Measurements from ENCODE around the gene MORN1.

Gene MORN1

GRCh38 chr1:2404890-2405511, 13.6 kb upstream of the MORN1 start:
- no peak for DNase-seq (ENCODE audit: low spot score)

DNA sequence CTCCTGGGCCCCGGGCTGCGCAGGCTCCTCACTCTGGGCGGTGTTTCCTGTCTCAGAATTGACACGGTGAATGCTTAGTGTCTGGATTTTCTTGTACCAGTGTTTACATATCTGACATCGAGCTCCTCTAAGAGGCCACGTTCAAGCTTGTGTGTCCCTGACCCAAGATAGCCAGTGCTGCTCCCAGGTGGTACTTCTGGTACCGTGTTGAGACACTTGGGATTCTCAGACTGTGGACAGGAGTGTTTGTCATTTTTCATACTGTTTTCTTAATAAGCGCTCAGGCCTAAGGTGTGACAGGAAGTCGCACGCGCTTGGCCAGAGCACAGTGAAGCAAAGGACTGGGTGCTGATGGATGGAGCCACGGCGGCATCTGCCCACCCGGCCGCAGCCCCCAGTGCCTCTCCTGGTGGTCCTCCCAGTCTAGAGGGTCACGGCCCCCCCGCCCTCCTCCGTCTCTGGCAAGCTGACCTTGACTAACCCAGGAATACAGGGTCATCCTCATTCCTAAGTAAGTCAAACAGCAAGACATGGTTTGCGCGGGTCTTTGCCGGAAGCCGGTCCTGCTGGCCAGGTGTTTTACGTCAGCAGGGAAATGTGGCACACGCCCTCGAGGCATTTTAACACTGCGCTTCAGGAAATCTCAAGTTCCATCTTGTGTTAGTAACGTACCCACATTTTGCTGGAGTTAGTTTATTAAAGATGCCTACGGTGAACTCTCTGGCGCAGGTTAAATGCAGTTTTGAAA, 13.0 kb upstream of the MORN1 start:
- DNase-seq (ENCODE audit: low spot score), result no peak

GRCh38 chr1:2403273-2403672, 11.9 kb upstream of the MORN1 start:
- no peak for DNase-seq (ENCODE audit: low spot score)

DNA sequence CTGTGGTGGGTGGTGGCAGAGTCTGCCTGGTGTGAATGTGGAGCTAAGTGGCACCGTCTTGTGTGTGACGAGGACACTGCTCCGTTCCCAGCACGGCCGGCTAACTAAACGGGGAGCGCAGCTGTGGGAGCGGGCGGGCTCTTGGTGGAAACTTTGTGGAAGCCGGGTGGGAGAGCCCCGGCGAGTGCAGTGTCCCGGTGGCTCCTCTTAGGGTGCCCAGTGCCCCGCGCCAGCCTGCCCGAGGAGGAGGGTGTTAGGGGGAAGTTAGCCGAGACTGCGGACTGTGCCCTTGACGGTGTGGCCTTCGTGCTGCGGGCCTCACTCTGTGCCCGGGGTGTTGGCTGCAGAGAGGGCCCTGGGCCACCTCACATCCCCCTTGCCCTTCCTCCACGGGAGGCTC, 11.1 kb upstream of the MORN1 start:
- DNase-seq (ENCODE audit: low spot score), result no peak

GRCh38 chr1:2400950-2401649, 9.7 kb upstream of the MORN1 start:
- DNase-seq (ENCODE audit: low spot score), result no peak

DNA sequence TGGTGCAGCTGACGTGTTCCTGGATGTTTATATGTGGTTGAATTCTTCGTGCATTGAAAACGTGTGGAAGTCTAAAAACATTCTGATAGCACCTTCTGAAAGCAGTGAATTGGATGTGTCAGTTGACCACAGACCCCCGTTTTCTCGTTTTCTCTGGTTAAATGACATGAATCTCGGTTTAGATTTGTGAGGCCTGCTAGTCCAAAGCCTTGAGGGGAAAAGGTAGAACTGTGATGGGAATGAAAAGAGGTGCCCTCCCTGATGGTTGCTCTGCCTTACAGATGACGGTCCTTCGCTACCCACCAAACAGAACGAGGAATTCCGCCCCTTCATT, 9.2 kb upstream of the MORN1 start:
- no peak for DNase-seq (ENCODE audit: low spot score)

GRCh38 chr1:2399890-2400575, 8.7 kb upstream of the MORN1 start:
- DNase-seq (ENCODE audit: low spot score), result no peak

- no peak for DNase-seq (ENCODE audit: low spot score)
These were observed 7.5 kb upstream of the MORN1 start for GRCh38 chr1:2398871-2399270.

- DNase-seq (ENCODE audit: low spot score), result no peak
These were observed 5.8 kb upstream of the MORN1 start for GRCh38 chr1:2397007-2397679.

DNA sequence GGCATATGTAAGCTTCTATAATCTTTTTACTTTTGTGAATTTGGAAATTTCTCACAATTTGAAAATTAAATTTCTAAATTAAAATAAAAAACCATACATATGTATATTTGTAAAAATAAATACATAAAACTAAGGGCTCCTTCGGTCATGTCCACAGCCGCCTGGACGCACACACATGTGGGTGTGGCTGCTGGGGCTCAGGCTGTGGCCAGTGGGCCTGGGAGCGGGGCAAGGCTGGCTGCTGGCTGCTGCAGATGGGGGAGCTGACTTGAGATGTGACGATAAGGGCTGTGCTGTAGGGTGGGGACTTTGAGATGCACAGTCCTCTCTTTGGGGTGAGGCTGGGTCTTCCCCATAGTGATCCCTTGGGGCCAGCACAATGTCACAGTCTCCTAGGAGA, 5.1 kb upstream of the MORN1 start:
- no peak for DNase-seq (ENCODE audit: low spot score)

DNA sequence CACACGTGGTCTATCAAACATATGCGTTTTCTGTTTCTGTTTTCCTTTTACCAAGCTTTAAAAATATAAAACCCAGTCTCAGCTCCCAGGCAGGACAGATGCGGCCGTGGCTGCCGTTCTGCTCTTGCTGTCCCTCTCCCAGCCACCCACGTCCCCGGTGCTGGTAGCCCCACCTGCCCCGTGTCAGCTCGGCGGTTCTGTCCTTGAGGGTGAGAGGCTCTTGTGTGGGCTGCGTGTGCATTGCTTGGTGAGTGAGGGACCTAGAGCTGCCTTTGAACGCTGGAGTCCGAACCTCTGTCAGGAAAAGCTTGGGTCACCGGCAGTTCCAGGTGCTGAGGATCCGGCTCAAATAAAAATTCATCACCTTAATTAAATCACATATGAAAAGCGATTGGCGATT, 4.7 kb upstream of the MORN1 start:
- DNase-seq (ENCODE audit: low spot score), result no peak

DNA sequence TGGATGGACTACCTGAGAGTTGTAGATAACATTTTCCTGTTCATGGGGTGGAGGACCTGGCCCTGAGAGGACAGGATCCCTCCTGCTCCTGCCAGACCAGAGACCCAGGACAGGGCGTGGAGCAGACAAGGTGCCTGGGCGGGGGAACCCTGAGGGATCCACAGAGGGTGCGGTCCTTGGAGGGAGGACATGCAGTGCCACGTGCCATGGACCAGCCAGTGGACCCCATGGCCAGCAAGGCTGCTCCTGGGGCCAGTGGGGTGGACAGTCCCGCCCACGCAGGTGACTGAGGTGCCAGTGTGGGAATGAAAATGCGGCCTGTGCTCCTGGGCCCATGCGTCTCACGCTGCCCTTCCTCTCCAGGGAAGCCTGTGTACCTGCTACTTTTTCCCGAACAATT, 3.9 kb upstream of the MORN1 start:
- no peak for DNase-seq (ENCODE audit: low spot score)

- DNase-seq (ENCODE audit: low spot score), result no peak
These were observed 3.4 kb upstream of the MORN1 start for GRCh38 chr1:2394761-2395160.

DNA sequence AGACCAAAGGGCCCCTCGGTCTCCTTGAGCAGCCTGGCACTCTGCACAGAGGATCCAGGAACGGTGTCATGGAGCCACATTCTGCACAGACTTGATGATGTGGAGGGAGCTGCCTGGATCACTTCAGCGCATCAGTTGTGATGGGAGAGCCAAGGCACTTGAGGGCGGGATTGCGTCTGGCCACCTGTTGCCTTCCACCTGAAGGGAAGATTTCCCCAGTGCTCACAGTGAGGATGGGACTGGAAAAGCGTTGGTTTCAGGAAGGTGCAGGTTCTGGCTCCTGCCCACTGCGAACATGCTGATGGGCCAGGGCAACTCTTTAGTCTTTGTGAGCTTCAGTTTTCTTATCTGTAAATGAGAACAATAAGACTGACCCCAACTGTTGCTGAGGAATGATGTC, 2.9 kb upstream of the MORN1 start:
- no peak for DNase-seq (ENCODE audit: low spot score)

- no peak for DNase-seq (ENCODE audit: low spot score)
These were observed 2.1 kb upstream of the MORN1 start for GRCh38 chr1:2393471-2393877.

GRCh38 chr1:2392686-2393085, 1.3 kb upstream of the MORN1 start:
- DNase-seq (ENCODE audit: low spot score), result no peak

GRCh38 chr1:2391931-2392509, 666 bp upstream of the MORN1 start:
- DNase-seq (ENCODE audit: low spot score), result no peak

DNA sequence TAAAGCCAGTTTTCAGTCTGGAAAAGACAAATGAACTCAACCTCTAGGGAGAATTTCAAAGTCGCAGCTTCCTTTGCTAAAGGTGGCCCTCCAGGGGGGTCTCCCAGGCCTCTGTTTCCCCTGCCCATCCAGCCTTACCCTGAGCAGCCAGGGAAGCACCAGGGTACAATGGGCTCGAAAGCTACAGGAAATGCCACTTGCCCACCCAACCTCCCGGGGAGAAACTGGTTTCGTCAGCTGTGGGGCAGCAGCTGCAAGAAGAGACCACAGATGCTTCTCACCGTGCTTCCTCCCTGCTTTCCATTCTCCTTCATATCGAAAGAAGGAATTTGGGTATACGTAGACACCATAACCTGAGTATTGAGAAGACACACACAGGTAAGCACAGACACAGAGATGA, 1.7 kb downstream of the MORN1 start:
- no peak for DNase-seq (ENCODE audit: low spot score)

- no peak for DNase-seq (ENCODE audit: low spot score)
These were observed 3.1 kb downstream of the MORN1 start for GRCh38 chr1:2388004-2388913.

- no peak for DNase-seq (ENCODE audit: low spot score)
These were observed 4.4 kb downstream of the MORN1 start for GRCh38 chr1:2386636-2387611.

Data from iPS-NIHi11 (cell line).